Epithelial cell of prostate (primary cell): ENCODE measurements around the gene CR1.
"Not testable (repeated sequence)": the region's sequence is repeated elsewhere in the genome, so short reads cannot be mapped to it uniquely, and the experiment has no call there.

Experiments used
- DNase-seq: peaks from one replicate; pipeline ENCODE4 v3.0.0-alpha.2; 2011; ENCODE audit warnings: low read depth, low spot score
- H3K27ac ChIP-seq: fragments of 450-650 bp; 2 replicates; pipeline ENCODE4 v1.5.1; 2017; ENCODE audit warnings: mild to moderate bottlenecking

The CR1 gene

DNA sequence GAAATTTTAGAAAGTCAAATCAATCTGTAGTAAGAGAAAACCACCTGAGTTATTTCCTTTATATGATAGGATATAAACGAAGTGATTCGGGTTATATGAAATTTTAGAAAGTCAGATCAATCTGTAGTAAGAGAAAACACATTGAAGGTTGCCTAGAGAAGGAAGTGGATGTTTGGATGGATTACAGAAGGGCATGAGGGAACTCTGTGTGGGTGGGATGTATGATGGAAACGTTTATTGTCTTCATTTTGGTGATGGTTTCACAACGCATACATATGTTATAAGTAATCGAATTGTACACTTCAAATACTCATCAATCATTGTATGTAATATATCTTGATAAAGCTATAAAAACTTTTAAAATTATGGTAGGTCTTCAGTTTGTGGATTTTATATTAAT, 5.1 kb downstream of the CR1 start:
- DNase-seq = no peak
- H3K27ac ChIP-seq = no peak overlapping the region

DNA sequence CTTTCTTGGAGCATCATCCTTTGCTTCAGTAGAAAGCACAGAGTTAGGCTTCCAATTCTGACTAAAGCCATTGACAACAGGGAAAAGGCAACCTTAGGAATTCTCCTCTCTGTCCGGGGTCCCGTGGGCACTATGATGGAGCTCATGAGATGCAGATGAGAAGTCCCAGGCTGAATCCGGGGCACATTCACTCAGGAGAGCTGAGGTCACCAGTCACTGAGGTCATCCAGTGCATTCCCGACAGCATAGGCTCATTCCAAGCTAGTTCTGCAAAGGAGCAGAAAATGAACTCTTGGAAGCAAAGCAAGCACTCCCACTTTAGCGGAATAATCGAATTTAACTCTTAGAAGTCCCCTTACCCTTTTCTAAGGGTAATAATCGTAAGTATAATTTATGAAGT, 6.8 kb downstream of the CR1 start:
- DNase-seq = no peak
- no peak overlapping the region for H3K27ac ChIP-seq

DNA sequence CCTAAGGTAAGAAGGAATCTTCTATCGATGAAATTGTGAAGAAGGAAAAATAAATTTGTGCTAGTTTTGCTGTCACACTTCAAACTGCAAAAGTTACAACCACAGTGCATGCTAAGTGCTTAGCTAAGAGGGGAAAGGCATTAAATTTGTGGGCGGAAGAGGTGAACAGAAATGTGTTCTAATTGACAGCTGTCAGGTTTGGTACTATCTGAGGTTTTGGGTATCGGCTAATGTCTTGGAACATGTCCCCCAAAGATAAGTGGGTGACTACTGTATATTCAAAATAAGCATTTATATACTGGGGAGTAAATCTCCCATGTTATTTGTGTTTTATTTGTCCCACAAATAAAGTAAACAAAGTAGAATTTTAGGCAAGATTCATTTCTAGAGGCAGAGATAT, 8.0 kb downstream of the CR1 start:
- no peak overlapping the region for H3K27ac ChIP-seq
- DNase-seq = no peak

- no peak overlapping the region for H3K27ac ChIP-seq
- no peak for DNase-seq
Observed at GRCh38 chr1:207504438-207504837, 8.5 kb downstream of the CR1 start.

GRCh38 chr1:207510444-207510843, 14.5 kb downstream of the CR1 start:
- H3K27ac ChIP-seq = no peak overlapping the region
- no peak for DNase-seq

DNA sequence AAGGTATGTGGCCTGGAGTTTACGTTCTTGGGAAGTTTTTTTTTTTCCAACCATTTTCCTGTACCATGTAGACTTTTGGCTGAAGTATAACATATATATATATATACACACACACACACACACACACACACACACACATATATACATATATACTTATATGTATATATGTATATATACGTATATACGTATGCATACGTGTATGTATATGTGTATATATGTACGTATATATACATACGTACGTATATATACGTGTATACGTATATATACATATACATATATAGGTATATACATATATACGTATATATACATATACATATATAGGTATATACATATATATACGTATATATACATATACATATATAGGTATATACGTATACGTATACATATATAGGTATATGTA, 18.9 kb downstream of the CR1 start:
- DNase-seq = no peak
- no peak overlapping the region for H3K27ac ChIP-seq

DNA sequence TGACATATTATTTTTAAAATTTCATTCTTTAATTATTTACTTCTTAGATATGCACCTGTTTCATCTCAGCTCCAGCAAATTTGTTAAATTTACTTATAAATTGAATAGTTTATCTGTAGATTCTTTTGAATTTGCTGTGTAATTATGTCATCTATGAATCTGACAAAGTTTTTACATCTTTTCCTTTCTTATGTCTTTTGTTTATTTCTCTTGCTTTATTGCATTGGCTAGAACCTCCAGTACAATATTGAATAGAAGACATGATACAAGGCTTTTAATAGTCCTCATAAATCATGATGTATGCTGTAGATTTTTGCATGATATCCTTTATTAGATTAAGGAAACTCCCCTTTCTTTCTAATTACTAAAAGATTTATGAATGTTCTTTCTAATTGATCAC, 20.8 kb downstream of the CR1 start:
- no peak for DNase-seq
- no peak overlapping the region for H3K27ac ChIP-seq

- H3K27ac ChIP-seq = no peak overlapping the region
- DNase-seq = no peak
Observed at GRCh38 chr1:207518608-207519236, 22.8 kb downstream of the CR1 start.

DNA sequence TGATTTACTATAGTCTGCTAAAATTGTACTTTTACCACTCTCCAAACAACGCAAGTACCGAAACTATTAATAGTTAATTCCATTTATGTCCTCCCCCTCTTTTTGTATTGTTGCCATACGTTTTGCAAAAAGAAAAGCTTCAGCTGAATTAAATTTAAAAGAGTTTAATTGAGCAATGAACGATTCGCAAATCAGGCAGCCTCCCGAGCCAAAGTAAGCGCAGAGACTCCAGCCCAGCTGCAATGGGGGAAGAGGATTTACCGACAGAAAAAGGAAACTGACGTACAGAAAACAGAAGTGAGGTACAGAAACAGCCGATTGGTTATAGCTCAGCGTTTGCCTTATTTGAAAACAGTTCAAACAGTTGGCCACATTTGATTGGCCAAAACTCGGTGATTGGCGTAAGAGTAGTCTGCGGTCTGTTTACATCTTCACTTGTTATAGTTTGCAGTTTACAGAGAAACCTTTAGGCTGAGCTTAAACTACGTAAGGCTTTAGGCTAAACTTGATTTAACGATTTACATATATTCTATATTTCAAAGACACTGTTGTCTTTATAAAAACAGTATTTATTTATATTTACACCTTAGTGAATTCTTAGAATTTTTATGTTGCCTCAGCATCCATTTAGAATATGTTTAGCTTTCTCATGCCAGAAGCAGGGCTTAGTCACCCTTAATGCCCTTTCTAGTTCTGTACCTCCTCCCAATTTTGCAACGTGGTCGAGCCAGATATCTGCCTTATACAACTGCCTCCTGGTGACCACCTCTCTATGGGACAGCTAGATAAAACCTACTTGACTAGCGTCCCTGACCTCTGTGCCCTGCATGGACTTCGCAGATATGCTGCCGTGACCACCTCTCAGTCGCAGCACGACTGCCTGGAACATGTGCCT, 23.8 kb downstream of the CR1 start:
- no peak for DNase-seq
- H3K27ac ChIP-seq = no peak overlapping the region

DNA sequence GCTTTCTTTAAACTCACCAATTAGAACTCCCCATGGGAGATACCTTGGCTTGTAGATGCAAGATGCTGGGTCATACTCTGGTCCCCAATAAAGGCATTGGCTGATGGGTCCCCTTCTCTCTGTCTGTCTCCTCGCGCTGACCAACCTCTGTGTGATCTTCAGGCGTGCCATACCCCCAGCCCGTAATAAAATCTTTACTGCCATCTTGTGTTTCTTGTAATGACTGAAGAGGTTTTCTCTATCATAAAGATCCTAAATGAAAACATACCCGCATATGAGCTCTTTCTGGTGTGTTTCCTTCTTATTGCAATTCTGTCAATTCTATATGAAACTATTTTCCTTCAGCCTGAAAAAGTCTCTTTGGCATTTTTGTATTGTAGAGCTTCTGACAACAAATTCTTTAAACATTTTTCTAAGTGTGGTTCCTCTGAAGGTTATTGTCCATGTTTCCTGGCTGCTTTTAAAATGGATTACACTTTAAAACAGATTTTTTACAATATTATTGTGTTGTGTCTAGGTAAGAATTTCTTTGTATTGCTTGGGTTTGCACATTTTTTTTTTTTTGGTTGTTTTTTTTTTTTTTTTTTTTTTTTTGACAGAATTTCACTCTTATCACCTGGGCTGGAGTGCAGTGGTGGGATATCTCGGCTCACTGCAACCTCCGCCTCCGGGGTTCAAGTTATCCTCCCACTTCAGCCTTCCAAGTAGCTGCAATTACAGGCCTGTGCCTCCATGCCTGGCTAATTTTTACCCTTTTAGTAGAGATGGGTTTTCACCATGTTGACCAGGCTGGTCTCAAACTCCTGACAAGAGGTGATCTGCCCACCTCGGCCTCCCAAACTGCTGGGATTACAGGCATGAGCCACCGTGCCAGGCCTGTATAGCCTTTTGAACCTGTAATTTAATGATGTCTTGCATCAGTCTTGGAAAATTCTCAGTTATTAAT, 24.7 kb downstream of the CR1 start:
- H3K27ac ChIP-seq, DNase-seq: not testable (repeated sequence)

DNA sequence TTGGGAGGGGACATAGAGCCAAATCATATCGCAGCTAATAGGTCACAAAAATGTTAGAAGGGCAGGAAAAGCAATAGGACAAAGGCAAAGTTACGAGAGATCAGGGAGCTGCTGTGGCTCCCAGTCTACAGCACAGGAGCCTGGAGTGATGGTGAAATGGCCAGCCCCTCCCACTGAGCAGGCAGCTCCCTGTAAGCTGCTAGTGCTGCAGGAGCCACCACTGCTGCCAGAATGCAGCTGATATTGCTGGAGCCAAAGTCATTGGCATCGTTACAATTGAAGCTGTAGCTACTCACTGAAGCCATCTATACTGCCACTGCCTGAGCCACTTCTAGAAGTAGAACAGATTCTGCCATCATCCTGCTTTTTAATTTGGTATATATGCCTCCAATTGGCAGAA, 29.3 kb downstream of the CR1 start:
- DNase-seq, H3K27ac ChIP-seq: not testable (repeated sequence)

GRCh38 chr1:207528401-207528800, 32.4 kb downstream of the CR1 start:
- H3K27ac ChIP-seq, DNase-seq: not testable (repeated sequence)

- H3K27ac ChIP-seq, DNase-seq: not testable (repeated sequence)
Observed at GRCh38 chr1:207536263-207536662, 40.3 kb downstream of the CR1 start.

GRCh38 chr1:207546677-207547357, 50.9 kb downstream of the CR1 start:
- DNase-seq, H3K27ac ChIP-seq: not testable (repeated sequence)

GRCh38 chr1:207554823-207555222, 58.9 kb downstream of the CR1 start:
- not testable (repeated sequence) for H3K27ac ChIP-seq, DNase-seq

GRCh38 chr1:207565546-207566468, 69.8 kb downstream of the CR1 start:
- no peak for DNase-seq
- no peak overlapping the region for H3K27ac ChIP-seq

GRCh38 chr1:207571926-207572325, 76.0 kb downstream of the CR1 start:
- not testable (repeated sequence) for H3K27ac ChIP-seq, DNase-seq

DNA sequence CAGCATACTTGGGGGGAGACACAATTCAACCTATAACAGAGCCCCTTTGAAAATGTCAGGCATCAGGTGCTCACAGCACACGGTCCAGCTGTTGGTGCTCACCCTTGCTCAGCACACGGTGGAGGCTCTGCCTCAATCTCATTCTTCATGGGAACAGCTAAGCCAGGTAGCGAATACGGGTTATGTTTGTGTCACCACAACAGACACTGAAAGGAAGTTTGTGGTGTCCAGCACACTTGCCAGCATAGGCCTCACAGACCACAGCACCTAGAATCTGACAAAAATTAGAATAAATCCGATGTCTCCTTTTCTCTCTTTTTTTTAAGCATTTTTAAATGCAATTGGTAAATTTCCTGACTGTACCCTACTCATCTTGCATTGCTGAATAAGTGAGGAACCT, 77.1 kb downstream of the CR1 start:
- not testable (repeated sequence) for H3K27ac ChIP-seq, DNase-seq

DNA sequence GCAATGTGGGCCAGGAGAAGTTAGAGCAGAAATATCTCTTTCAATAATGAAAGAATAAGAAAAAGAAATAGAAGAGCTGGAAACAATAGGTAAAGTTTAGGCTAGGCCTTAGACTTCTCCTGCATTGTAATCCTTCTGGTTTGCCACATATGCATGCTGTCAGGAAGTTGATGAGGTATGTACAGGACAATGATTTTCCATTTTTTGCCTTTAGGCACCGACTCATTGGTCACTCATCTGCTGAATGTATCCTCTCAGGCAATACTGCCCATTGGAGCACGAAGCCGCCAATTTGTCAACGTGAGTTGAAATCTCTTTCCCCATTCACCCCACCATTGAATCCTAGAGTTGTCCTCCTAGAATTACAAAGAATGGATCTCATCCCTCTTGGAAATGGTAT, 79.4 kb downstream of the CR1 start:
- not testable (repeated sequence) for H3K27ac ChIP-seq, DNase-seq
